ENCODE measurements around the gene EN2.

EN2 gene

GRCh38 chr7:155510975-155511701 is 53.2 kb downstream of the EN2 start:
- DNase-seq = no peak

- DNase-seq = no peak
Observed at GRCh38 chr7:155511702-155511996, 53.7 kb downstream of the EN2 start.

GRCh38 chr7:155512246-155512887 is 54.4 kb downstream of the EN2 start:
- no peak for DNase-seq

- no peak for DNase-seq
Observed at GRCh38 chr7:155513543-155514285, 55.8 kb downstream of the EN2 start.

GRCh38 chr7:155514296-155514695 is 56.4 kb downstream of the EN2 start:
- no peak for DNase-seq
